Measurements from ENCODE around the gene COX10. TPM values are rescaled to one million over a fixed set of nuclear protein-coding genes. Genes with fewer than 3 reads are reported as not detected.

COX10 gene
- total RNA-seq, 1 experiment from 2014 or later = 13.4 TPM

DNA sequence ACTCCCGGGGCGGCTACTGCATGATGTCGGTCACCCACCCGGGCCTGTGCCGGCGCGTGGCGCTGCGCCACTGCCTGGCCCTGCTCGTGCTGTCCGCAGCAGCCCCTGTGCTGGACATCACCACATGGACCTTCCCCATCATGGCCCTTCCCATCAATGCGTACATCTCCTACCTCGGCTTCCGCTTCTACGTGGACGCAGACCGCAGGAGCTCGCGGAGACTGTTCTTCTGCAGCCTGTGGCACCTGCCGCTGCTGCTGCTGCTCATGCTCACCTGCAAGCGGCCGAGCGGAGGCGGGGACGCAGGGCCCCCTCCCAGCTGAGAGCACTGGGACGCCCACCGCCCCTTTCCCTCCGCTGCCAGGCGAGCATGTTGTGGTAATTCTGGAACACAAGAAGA, 137.6 kb downstream of the COX10 start:
- no peak overlapping the region for H3K4me3 ChIP-seq (ENCODE audit: low read depth in 2 of 2, low read length in 2 of 2)
- no peaks in the 10 kb centered on the region for H3K36me3 ChIP-seq (ENCODE audit: control insufficient read depth, insufficient read depth, low read length)
- H3K4me1 ChIP-seq (ENCODE audit: control insufficient read depth, insufficient read depth, low read length) = no peaks in the 10 kb centered on the region
- ChIA-PET POLR2A (no interaction called here), CTCF (no interaction called here)
- intact Hi-C loops (cut with micrococcal nuclease; ENCODE audit: unreplicated experiment) = no loop called here
- ATAC-seq = no peak
- no peaks in the 10 kb centered on the region for H3K27me3 ChIP-seq (ENCODE audit: control insufficient read depth, insufficient read depth, low read length)
- no peaks in the 10 kb centered on the region for H3K9me3 ChIP-seq (ENCODE audit: control insufficient read depth, insufficient read depth, low read depth, low read length)
- no peak overlapping the region for H3K27ac ChIP-seq (ENCODE audit: low read length)
- in situ Hi-C loops (cut with HindIII; ENCODE audit: low pct_unique_long_range_greater_than_20kb, low sequenced_read_pairs) = no loop called here
- no TSS peak for BruUV-seq (replicated peaks)
- TF ChIP-seq SIN3A (IDR thresholded peaks at IDR 0.05; ENCODE audit: borderline replicate concordance, insufficient read depth, low read depth, low read length) (no peak), TCF7L2 (IDR thresholded peaks at IDR 0.05; ENCODE audit: low read depth, low read length) (no peak), POLR2AphosphoS5 (IDR thresholded peaks at IDR 0.05; ENCODE audit: low read depth, low read length) (no peak)
- TF ChIP-seq, protein P1, sequence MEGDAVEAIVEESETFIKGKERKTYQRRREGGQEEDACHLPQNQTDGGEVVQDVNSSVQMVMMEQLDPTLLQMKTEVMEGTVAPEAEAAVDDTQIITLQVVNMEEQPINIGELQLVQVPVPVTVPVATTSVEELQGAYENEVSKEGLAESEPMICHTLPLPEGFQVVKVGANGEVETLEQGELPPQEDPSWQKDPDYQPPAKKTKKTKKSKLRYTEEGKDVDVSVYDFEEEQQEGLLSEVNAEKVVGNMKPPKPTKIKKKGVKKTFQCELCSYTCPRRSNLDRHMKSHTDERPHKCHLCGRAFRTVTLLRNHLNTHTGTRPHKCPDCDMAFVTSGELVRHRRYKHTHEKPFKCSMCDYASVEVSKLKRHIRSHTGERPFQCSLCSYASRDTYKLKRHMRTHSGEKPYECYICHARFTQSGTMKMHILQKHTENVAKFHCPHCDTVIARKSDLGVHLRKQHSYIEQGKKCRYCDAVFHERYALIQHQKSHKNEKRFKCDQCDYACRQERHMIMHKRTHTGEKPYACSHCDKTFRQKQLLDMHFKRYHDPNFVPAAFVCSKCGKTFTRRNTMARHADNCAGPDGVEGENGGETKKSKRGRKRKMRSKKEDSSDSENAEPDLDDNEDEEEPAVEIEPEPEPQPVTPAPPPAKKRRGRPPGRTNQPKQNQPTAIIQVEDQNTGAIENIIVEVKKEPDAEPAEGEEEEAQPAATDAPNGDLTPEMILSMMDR (IDR thresholded peaks at IDR 0.05) = no peak
- TF ChIP-seq, protein P2, sequence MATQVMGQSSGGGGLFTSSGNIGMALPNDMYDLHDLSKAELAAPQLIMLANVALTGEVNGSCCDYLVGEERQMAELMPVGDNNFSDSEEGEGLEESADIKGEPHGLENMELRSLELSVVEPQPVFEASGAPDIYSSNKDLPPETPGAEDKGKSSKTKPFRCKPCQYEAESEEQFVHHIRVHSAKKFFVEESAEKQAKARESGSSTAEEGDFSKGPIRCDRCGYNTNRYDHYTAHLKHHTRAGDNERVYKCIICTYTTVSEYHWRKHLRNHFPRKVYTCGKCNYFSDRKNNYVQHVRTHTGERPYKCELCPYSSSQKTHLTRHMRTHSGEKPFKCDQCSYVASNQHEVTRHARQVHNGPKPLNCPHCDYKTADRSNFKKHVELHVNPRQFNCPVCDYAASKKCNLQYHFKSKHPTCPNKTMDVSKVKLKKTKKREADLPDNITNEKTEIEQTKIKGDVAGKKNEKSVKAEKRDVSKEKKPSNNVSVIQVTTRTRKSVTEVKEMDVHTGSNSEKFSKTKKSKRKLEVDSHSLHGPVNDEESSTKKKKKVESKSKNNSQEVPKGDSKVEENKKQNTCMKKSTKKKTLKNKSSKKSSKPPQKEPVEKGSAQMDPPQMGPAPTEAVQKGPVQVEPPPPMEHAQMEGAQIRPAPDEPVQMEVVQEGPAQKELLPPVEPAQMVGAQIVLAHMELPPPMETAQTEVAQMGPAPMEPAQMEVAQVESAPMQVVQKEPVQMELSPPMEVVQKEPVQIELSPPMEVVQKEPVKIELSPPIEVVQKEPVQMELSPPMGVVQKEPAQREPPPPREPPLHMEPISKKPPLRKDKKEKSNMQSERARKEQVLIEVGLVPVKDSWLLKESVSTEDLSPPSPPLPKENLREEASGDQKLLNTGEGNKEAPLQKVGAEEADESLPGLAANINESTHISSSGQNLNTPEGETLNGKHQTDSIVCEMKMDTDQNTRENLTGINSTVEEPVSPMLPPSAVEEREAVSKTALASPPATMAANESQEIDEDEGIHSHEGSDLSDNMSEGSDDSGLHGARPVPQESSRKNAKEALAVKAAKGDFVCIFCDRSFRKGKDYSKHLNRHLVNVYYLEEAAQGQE (IDR thresholded peaks at IDR 0.05; ENCODE audit: insufficient read depth in 1 of 2, low read depth in 2 of 2, low read length in 1 of 2) = no peak
- no peak for DNase-seq (ENCODE audit: low read depth, low spot score)

DNA sequence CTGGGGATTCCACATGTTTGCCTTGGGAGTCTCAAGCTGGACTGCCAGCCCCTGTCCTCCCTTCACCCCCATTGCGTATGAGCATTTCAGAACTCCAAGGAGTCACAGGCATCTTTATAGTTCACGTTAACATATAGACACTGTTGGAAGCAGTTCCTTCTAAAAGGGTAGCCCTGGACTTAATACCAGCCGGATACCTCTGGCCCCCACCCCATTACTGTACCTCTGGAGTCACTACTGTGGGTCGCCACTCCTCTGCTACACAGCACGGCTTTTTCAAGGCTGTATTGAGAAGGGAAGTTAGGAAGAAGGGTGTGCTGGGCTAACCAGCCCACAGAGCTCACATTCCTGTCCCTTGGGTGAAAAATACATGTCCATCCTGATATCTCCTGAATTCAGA, 138.5 kb downstream of the COX10 start:
- Histone ChIP-seq H3K27ac (ENCODE audit: low read length) (no peak overlapping the region), H3K9me3 (ENCODE audit: control insufficient read depth, insufficient read depth, low read depth, low read length) (no peaks in the 10 kb centered on the region), H3K4me3 (ENCODE audit: low read depth in 2 of 2, low read length in 2 of 2) (no peak overlapping the region), H3K36me3 (ENCODE audit: control insufficient read depth, insufficient read depth, low read length) (no peaks in the 10 kb centered on the region), H3K4me1 (ENCODE audit: control insufficient read depth, insufficient read depth, low read length) (no peaks in the 10 kb centered on the region), H3K27me3 (ENCODE audit: control insufficient read depth, insufficient read depth, low read length) (no peaks in the 10 kb centered on the region)
- POLR2A ChIA-PET = no interaction called here
- ATAC-seq = no peak
- CTCF ChIA-PET = no interaction called here
- TF ChIP-seq, protein P1 (IDR thresholded peaks at IDR 0.05) = no peak
- TF ChIP-seq SIN3A (IDR thresholded peaks at IDR 0.05; ENCODE audit: borderline replicate concordance, insufficient read depth, low read depth, low read length) (no peak), POLR2AphosphoS5 (IDR thresholded peaks at IDR 0.05; ENCODE audit: low read depth, low read length) (no peak), TCF7L2 (IDR thresholded peaks at IDR 0.05; ENCODE audit: low read depth, low read length) (no peak)
- TF ChIP-seq, protein P2 (IDR thresholded peaks at IDR 0.05; ENCODE audit: insufficient read depth in 1 of 2, low read depth in 2 of 2, low read length in 1 of 2) = no peak
- no peak for DNase-seq (ENCODE audit: low read depth, low spot score)
- in situ Hi-C loops (cut with HindIII; ENCODE audit: low pct_unique_long_range_greater_than_20kb, low sequenced_read_pairs) = no loop called here
- no TSS peak for BruUV-seq (replicated peaks)
- intact Hi-C loops (cut with micrococcal nuclease; ENCODE audit: unreplicated experiment) = no loop called here
